Fibroblast of pulmonary artery (primary cell): ENCODE data around the gene MYBBP1A.

ENCODE experiments used
- DNase-seq: peaks from one replicate; pipeline ENCODE4 v3.0.0-alpha.2; 2010; ENCODE audit warnings: low read depth
- H3K4me3 ChIP-seq: replicated peaks from 2 replicates; pipeline ENCODE4 v1.5.1; 2011; ENCODE audit warnings: low read depth, mild to moderate bottlenecking, control low read depth, low read length, moderate library complexity
- TF ChIP-seq, protein P1 (sequence below): IDR thresholded peaks from 2 replicates; pipeline ENCODE4 v1.5.1; 2011; ENCODE audit warnings: mild to moderate bottlenecking, control low read depth, low read length, inconsistent platforms; ENCODE audit errors: missing control alignments

MYBBP1A gene

DNA sequence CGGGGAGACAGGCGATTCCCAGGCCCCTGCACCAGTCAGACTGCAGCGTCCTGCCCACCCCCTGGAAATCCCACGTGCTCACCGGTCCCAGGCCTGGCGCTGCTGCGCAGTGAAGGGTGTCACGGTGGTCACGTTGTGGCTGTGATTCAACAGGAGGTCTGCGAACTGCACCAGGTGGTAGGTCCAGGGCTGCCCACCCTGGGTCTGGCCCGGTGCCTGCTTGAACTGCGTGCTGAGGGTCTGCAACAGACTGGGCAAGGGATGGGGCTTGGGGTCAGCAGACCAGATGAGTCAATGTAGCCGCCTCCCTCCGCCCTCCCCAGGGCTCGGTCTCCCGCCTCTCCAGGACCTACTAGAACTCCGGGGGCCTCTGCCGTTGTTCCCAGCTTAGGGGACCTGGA is 7.1 kb downstream of the MYBBP1A start:
- no peak for DNase-seq
- no peak overlapping the region for H3K4me3 ChIP-seq
- TF ChIP-seq, protein P1, sequence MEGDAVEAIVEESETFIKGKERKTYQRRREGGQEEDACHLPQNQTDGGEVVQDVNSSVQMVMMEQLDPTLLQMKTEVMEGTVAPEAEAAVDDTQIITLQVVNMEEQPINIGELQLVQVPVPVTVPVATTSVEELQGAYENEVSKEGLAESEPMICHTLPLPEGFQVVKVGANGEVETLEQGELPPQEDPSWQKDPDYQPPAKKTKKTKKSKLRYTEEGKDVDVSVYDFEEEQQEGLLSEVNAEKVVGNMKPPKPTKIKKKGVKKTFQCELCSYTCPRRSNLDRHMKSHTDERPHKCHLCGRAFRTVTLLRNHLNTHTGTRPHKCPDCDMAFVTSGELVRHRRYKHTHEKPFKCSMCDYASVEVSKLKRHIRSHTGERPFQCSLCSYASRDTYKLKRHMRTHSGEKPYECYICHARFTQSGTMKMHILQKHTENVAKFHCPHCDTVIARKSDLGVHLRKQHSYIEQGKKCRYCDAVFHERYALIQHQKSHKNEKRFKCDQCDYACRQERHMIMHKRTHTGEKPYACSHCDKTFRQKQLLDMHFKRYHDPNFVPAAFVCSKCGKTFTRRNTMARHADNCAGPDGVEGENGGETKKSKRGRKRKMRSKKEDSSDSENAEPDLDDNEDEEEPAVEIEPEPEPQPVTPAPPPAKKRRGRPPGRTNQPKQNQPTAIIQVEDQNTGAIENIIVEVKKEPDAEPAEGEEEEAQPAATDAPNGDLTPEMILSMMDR: no peak

DNA sequence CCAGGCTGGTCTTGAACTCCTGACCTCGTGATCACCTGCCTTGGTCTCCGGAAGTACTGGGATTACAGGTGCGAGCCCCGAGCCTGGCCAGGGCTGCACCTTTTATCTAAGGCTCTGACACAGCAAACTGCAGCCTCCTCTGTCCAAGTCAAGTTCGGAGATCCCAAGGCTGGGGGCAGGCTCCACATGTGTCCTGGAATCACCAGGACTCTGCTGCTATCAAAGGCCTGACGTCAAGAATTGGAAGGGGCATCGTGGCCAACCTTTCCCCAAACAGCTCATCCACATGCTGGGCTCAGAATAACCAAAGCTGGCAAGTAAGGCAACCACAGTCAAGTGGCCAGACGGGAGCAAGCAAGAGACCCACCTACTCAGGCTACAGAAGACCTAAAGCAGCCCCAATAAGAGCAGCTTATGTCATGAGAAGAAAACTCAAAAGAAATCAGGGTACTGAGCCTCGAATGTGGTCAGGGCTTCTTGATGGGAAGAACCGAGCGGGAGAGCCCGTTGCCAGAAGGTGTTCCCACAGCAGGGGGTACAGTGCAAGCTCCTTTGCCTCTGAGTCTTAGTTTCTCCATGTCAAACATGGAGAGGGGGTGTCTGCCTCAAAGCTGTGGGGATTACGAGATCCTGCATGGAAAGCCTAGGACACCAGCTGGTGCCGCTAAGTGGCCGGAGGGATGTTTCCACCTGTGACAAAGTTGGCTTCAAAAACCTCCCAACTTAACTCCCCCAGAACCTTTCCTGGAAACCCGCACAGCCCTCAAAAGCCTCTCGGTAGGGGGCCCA is 7.9 kb downstream of the MYBBP1A start:
- H3K4me3 ChIP-seq: no peak overlapping the region
- TF ChIP-seq, protein P1: no peak
- DNase-seq: no peak

DNA sequence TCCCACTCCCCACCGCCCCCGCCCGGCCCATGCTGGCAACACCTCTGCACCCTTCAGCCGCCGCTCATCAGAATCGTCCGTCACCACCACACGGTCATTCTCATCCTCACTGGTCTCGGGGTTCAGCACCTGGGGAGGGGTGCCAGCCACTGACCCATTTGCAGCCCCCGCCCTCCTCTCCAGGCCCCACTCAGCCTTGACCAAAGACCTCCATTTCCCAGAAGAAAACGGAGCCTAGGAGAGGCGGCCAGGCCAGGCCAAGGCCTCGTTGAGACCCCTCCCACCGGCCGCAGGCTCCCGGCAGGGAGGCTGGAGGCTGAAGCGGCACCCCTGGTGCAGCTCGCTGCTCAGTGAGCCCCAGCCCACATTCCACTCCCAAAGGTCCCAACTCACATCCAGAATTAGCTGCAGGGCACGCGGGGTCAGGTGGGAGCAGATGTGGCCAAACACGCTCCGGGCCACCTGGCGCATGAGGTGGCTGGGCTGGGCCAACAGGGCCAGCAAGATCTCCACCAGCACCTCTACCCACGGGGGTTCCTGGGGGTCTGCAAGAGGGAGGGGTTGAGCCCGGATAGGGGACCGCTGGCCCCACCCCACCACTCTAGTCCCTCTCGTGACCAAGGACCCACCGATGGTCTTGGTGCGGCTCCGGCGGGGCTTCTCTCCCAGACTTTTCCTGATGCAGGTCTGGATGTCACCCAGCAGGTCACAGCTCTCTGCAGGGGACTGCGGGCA is 9.8 kb downstream of the MYBBP1A start:
- TF ChIP-seq, protein P1: no peak
- no peak overlapping the region for H3K4me3 ChIP-seq
- no peak for DNase-seq

DNA sequence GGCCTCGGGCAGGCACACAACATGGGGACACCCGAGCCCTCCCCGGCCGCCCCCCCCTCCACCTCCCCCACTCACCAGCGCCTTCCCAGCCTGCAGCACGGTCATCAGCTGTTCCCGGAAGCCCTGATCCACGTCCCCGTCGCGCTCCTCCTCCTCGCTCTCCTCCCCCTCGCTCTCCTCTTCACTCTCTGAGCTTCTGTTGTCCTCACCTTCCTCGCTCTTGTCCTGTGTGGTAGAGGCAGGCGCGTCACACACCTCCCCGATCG is 10.3 kb downstream of the MYBBP1A start:
- no peak for DNase-seq
- TF ChIP-seq, protein P1: no peak
- no peak overlapping the region for H3K4me3 ChIP-seq

DNA sequence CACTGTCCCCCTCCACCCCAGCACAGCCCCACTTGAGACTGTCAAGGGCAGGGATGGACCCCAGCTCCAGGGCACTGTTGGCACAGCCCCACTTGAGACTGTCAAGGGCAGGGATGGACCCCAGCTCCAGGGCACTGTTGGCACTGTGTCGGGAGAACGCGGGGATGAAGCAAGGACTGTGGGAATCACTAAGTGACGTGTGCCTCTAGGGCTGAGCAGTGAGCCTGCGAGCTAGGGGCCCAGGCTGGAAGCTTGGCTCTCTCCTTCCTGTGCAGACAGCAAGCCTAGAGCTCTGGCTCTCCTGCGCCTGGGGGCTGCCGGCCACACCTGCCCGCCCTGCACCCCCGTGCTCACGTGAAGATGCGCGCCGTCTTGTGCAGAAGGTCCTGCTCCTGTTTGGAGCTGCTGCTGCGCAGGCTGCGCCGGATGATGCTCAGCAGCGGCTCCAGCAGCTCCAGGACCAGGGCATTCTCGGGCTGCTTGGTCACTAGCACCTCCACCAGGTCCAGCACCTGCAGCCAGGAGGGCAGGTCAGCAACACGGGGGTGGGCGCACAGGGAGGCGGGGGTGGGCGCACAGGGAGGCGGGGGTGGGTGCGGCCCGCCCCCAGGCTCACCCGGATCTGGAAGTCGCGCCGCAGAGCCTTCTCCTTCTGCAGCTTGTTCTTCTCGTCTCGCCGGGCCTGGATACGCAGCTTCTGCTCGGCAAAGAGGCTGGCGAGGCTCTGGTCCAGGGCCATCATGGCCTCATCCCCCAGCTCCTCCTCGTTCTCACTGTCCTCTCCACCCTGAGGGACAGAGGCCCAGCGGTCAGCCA is 10.8 kb downstream of the MYBBP1A start:
- TF ChIP-seq, protein P1: no peak
- DNase-seq: no peak
- H3K4me3 ChIP-seq: no peak overlapping the region

DNA sequence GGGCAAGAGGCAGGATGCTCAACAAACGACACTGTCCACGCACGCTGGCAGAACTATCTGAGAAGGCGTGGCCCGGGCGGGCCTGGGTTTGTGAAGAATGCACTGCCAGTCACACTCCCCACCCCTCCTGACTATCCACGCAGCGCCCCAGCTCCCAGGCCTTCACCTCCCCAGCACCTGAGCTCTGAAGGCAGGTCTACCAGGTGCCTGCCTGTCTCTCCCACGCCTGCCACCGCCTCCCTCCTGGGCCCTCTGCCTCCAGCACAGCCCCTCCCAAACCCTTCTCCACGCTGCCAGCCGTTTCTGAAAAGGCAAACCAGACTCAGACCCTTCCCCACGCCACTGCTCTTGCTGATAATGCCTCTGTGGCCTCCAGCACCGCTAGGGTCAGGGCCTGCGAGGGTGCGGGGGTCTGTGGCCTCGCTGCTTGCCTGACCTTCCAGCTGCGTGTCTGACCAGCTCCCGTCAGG is 11.6 kb downstream of the MYBBP1A start:
- DNase-seq: no peak
- no peak overlapping the region for H3K4me3 ChIP-seq
- TF ChIP-seq, protein P1: no peak
